Astrocyte (in vitro differentiated cells and primary cell): ENCODE results near the gene GLIS2. TPM values are rescaled to one million over a fixed set of nuclear protein-coding genes. Genes with fewer than 3 reads are reported as not detected.

Experiments used
- DNase-seq: peaks from one replicate; pipeline ENCODE4 v3.0.0-alpha.2; 2010; ENCODE audit warnings: low read depth
- FAIRE-seq: peaks from 2 replicates; lab custom pipeline; 2011; peaks lifted over from hg19 to GRCh38; lab: Jason Lieb, UNC
- H2AFZ ChIP-seq: 2 replicates; pipeline ENCODE4 v1.6.0; 2012; ENCODE audit warnings: low read depth, low read length, inconsistent platforms
- H3K27ac ChIP-seq: 2 replicates; pipeline ENCODE4 v1.5.1; 2011; ENCODE audit warnings: low read depth, low read length, inconsistent platforms
- H3K27me3 ChIP-seq: 2 replicates; pipeline ENCODE4 v1.6.0; 2011; ENCODE audit warnings: low read length, inconsistent platforms; ENCODE audit not compliant: insufficient read depth
- H3K36me3 ChIP-seq: 2 replicates; pipeline ENCODE4 v1.5.1; 2011; ENCODE audit warnings: low read length, inconsistent platforms; ENCODE audit not compliant: insufficient read depth
- H3K4me1 ChIP-seq: 2 replicates; pipeline ENCODE4 v1.5.1; 2011; ENCODE audit warnings: low read length, inconsistent platforms; ENCODE audit not compliant: insufficient read depth
- H3K4me2 ChIP-seq: 2 replicates; pipeline ENCODE4 v1.6.0; 2012; ENCODE audit warnings: low read length, inconsistent platforms
- H3K4me3 ChIP-seq: 2 replicates; pipeline ENCODE4 v1.5.1; 2011; ENCODE audit warnings: low read depth, mild to moderate bottlenecking, low read length, inconsistent platforms; ENCODE audit not compliant: insufficient read depth
- H3K79me2 ChIP-seq: 2 replicates; pipeline ENCODE4 v1.6.0; 2012; ENCODE audit warnings: mild to moderate bottlenecking, low read length, inconsistent platforms; ENCODE audit not compliant: insufficient read depth
- H3K9ac ChIP-seq: 2 replicates; pipeline ENCODE4 v1.6.0; 2012; ENCODE audit warnings: mild to moderate bottlenecking, low read length, inconsistent platforms
- H3K9me3 ChIP-seq: 2 replicates; pipeline ENCODE4 v1.5.1; 2012; ENCODE audit warnings: low read depth, mild to moderate bottlenecking, low read length, inconsistent platforms; ENCODE audit not compliant: insufficient read depth
- H4K20me1 ChIP-seq: 2 replicates; pipeline ENCODE4 v1.6.0; 2012; ENCODE audit warnings: low read length, inconsistent platforms; ENCODE audit not compliant: insufficient read depth
- H3K27ac Mint-ChIP-seq: one replicate; pipeline ENCODE4 v1.8.0; 2021; ENCODE audit warnings: mild to moderate bottlenecking, mixed read lengths; ENCODE audit not compliant: unreplicated experiment
- H3K27me3 Mint-ChIP-seq: one replicate; pipeline ENCODE4 v1.8.0; 2021; ENCODE audit warnings: low read depth, mixed read lengths; ENCODE audit not compliant: unreplicated experiment
- H3K36me3 Mint-ChIP-seq: one replicate; pipeline ENCODE4 v1.8.0; 2021; ENCODE audit warnings: low read depth, mixed read lengths; ENCODE audit not compliant: unreplicated experiment
- H3K4me1 Mint-ChIP-seq: one replicate; pipeline ENCODE4 v1.8.0; 2021; ENCODE audit warnings: low read depth, mixed read lengths; ENCODE audit not compliant: unreplicated experiment
- H3K4me3 Mint-ChIP-seq: one replicate; pipeline ENCODE4 v1.8.0; 2021; ENCODE audit warnings: mild to moderate bottlenecking, moderate library complexity, mixed read lengths; ENCODE audit not compliant: unreplicated experiment
- H3K9me3 Mint-ChIP-seq: one replicate; pipeline ENCODE4 v1.8.0; 2021; ENCODE audit warnings: mild to moderate bottlenecking, mixed read lengths; ENCODE audit not compliant: unreplicated experiment
- EZH2 ChIP-seq: IDR thresholded peaks from 2 replicates; pipeline ENCODE4 v1.6.1; 2012; ENCODE audit warnings: mild to moderate bottlenecking, low read length, inconsistent platforms; ENCODE audit not compliant: insufficient read depth
- total RNA-seq: library from RNA; stranded (reverse); gene quantifications from 2 replicates; pipeline ENCODE4 v1.2.1, GENCODE V29; 2021
- TF ChIP-seq, protein P1 (sequence below): IDR thresholded peaks from 2 replicates; pipeline ENCODE4 v1.5.1; 2011; ENCODE audit warnings: low read depth, mild to moderate bottlenecking, inconsistent platforms, low read length, moderate library complexity; ENCODE audit not compliant: insufficient read depth

Gene GLIS2
- total RNA-seq, 1 donor from 2014 or later = 18.9 TPM

DNA sequence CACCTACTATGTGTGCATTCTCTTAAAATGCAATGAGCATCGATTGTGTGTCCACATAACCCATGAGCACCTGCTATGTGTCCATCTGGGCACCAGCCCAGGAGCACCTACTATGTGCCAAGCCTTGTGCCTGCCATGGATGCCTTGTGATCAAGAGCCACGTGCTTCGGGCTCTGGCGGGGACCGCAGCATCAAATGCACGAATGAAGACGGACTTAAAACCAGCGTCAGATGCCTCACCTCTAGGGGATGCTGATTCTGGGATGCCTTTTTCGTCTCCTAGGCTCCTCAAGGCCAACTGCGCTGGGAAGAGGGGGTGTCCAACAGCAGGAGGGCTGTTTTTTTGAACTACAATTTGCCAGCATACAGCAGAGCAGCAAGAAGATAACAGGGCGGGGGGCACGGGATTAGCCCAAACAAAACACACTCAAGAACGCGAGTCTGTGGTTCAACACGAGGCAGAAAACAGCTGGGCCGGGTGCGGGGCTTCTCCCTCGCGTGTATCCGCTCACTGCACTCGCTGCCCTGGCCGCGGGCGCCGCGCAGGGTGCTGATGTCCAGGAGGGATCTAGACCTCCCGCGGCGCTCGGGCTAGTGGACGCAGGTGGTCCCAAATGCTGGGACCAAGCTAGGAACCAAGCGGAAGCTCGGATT lies 1.2 kb upstream of the GLIS2 start:
- Histone ChIP-seq H3K36me3 (no peaks in the 10 kb centered on the region), H3K27ac (peak overlapping the region; percentile 47), H3K9ac (peak overlapping the region; percentile 71), H3K79me2 (peaks cover 33% of the 10 kb centered on the region), H3K4me2 (peak overlapping the region; percentile 92), H2AFZ (peak overlapping the region; percentile 83), H3K9me3 (no peaks in the 10 kb centered on the region), H3K27me3 (no peaks in the 10 kb centered on the region), H3K4me1 (peaks cover 37% of the 10 kb centered on the region), H3K4me3 (peak overlapping the region; percentile 61), H4K20me1 (peaks cover 33% of the 10 kb centered on the region)
- no peaks in the 10 kb centered on the region for H3K36me3 Mint-ChIP-seq
- H3K4me3 Mint-ChIP-seq = peak overlapping the region; percentile 91
- FAIRE-seq (no peak), DNase-seq (peak; percentile 60)
- H3K4me1 Mint-ChIP-seq = peaks cover 2% of the 10 kb centered on the region
- no peak for TF ChIP-seq EZH2
- TF ChIP-seq, protein P1, sequence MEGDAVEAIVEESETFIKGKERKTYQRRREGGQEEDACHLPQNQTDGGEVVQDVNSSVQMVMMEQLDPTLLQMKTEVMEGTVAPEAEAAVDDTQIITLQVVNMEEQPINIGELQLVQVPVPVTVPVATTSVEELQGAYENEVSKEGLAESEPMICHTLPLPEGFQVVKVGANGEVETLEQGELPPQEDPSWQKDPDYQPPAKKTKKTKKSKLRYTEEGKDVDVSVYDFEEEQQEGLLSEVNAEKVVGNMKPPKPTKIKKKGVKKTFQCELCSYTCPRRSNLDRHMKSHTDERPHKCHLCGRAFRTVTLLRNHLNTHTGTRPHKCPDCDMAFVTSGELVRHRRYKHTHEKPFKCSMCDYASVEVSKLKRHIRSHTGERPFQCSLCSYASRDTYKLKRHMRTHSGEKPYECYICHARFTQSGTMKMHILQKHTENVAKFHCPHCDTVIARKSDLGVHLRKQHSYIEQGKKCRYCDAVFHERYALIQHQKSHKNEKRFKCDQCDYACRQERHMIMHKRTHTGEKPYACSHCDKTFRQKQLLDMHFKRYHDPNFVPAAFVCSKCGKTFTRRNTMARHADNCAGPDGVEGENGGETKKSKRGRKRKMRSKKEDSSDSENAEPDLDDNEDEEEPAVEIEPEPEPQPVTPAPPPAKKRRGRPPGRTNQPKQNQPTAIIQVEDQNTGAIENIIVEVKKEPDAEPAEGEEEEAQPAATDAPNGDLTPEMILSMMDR = no peak
- no peaks in the 10 kb centered on the region for H3K27me3 Mint-ChIP-seq
- H3K9me3 Mint-ChIP-seq = no peaks in the 10 kb centered on the region
- H3K27ac Mint-ChIP-seq = peak overlapping the region; percentile 73

DNA sequence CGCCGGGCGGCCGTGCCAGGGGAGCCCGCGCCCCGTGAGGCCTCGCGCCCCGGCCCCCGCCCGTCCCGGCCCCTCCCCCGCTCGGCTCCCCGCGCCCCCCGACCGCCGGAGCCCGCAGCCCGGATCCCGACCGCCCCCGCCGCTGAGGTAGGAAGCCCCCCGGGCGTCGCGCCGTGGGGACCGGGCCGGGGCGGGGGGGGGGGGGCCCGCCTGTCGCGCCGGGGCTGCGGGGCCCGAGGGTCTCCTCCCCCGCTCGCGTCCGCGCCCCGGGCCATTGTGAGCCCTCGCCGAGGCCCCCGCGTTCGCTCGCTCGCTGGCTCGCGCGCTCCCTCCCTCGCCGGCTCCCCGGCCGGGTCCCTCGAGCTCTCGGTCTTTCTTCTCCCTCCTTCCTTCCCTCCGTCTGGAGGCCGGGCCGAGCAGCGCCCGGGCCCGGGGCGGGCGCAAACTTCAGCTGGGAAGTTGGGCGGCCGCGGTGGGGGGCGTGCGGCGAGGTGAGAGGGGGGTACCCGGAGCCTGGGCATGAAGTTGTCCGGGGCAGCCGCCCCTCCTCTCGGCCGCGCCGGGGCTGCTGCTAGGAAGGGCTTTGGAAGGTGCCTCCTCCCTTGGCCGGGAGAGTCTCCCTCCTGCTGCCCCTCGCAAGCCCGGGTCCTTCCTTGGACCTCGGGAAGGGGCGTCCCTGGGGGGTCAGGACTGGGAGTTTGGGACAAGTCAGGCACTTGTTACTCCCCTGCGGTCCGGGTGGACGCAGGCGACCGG lies 419 bp downstream of the GLIS2 start:
- H2AFZ ChIP-seq = no peak overlapping the region
- H3K79me2 ChIP-seq = peaks cover 50% of the 10 kb centered on the region
- H3K36me3 ChIP-seq = no peaks in the 10 kb centered on the region
- H3K4me3 ChIP-seq = peak overlapping the region; percentile 72
- H4K20me1 ChIP-seq = peaks cover 49% of the 10 kb centered on the region
- Mint-ChIP-seq H3K4me1 (peaks cover 2% of the 10 kb centered on the region), H3K27ac (no peak overlapping the region), H3K9me3 (no peaks in the 10 kb centered on the region), H3K4me3 (peak overlapping the region; percentile 85), H3K36me3 (no peaks in the 10 kb centered on the region), H3K27me3 (no peaks in the 10 kb centered on the region)
- peak overlapping the region; percentile 33 for H3K27ac ChIP-seq
- peak overlapping the region; percentile 78 for H3K9ac ChIP-seq
- peaks cover 48% of the 10 kb centered on the region for H3K4me1 ChIP-seq
- H3K4me2 ChIP-seq = peak overlapping the region; percentile 96
- FAIRE-seq = no peak
- TF ChIP-seq, protein P1 = no peak
- no peak for TF ChIP-seq EZH2
- H3K9me3 ChIP-seq = no peaks in the 10 kb centered on the region
- no peaks in the 10 kb centered on the region for H3K27me3 ChIP-seq
- no peak for DNase-seq
